ENCODE measurements around the gene CTNNB1.

CTNNB1 gene

GRCh38 chr3:41198950-41199865 is at the start of gene CTNNB1:
Gene CTNNB1, plus strand, starts transcription at chr3:41199505. Its CDS starts 24,564 bp downstream, at chr3:41224069.
- DNase-seq (ENCODE audit: low read depth), result peak; percentile 87

DNA sequence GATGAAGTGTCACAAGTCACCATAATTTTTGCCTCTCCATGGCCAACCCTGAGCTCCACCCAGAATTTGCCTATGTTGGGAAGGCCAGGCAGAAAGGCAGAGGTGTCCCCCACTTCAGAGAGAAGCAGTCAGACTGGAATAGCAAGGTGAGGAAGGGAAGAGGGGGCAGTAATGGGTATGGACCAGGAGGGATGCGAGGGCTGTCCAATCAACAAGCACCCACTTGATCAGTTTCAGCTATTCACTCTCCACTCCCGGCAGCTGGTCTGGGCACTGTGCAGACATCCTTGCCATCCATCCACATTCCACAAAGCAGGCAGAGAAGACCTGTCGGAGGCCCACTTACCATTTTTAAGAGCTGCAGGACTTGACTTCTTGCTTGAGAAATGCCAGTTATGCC is 43.5 kb upstream of the CTNNB1 start:
- DNase-seq (ENCODE audit: low read depth), result no peak

GRCh38 chr3:41158947-41159346 is 40.4 kb upstream of the CTNNB1 start:
- DNase-seq (ENCODE audit: low read depth), result no peak

- no peak for DNase-seq (ENCODE audit: low read depth)
These were observed 39.6 kb upstream of the CTNNB1 start for GRCh38 chr3:41159588-41160189.

DNA sequence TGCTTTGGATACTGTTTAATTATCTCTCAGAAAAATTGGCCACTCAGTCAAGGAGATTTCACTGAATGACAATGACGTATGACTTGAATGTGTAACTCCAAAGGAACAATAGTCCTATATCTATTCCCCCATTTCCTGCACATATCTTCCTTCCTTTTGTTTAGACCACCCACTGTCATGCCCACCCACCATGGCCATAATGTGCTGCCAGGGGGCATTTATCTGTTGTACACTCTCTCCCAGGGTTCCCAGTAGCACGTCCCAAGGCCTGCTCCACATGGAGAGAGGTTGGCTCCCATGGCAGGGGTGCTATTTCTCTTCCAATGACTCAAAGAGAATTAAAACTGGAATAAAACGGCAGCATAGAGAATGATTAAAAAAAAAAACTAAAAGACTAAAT is 36.8 kb upstream of the CTNNB1 start:
- DNase-seq (ENCODE audit: low read depth), result no peak

DNA sequence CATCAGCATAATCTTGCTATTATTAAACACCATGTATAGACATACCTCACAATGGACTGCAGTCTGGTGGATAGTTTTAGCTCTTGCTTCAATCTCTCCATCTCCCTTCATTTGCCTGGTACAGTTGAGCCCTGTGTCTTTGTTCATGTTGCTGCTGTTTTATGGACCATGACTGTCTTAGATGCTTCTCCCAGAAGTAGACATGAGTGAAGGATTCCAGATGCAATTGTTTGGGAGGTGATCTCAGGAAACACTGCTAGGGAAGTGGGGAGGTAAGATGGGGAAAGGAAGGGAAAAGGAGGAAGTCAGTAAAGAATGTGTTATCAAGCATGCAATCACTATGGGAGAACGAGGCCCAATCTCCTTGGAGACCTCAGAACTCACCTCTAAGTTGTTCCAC is 36.3 kb upstream of the CTNNB1 start:
- DNase-seq (ENCODE audit: low read depth), result no peak

DNA sequence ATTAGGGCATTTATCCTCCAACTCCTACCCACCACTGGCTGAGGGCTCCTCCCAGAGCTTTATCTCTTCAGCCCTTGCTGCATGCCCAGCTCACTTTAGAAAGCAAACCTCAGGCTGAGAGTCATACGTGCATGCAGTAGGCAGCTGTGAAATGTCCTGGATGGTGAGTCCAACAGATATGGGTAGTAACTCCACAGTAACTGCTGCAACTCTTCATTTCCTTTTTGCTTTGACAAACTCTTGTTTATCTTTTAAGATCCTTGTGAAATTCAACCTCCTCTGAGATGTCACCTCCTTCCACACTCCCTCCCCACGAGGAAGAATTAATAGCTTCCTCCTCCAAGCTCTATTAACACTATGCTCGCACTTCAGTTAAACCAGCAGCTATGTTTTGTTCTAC is 35.9 kb upstream of the CTNNB1 start:
- no peak for DNase-seq (ENCODE audit: low read depth)

DNA sequence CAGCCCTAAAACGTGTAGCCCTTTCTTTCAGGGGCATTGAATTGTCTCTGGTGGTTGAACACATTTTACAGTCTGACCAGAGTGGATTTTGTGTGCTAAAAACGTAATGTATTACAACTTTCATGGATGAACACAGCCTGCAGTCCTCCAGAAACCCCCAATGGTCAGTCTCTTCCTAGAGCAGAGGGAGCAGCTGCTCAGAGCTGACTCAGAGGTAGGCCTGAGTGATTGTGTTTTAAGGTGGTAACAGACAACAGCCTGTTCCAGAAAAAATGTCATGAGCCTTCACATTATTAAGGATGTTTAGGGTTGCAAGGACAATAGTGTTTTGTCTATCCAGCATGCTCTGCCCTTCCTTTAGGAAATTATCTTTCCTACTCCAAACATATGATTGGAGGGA is 34.5 kb upstream of the CTNNB1 start:
- no peak for DNase-seq (ENCODE audit: low read depth)

- no peak for DNase-seq (ENCODE audit: low read depth)
These were observed 31.4 kb upstream of the CTNNB1 start for GRCh38 chr3:41167722-41168497.

DNA sequence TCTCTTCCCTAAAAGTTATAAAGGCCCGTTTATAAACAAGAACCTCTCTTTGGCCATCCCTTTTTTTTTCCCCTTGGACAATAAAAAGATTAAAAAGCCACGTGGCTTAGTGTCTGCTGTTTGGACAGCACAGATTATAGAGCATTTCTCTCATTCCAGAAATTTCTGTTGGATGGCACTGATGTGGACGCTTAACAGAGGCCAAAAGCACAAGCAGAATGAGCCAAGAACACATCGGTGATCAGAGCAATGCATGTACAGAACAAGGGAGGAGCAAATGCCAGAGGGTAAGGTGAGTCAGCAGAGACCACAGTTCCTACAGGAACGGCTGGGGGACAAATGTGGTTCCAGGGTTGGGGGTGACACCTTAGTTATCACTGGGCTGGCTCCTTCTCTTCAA is 30.3 kb upstream of the CTNNB1 start:
- DNase-seq (ENCODE audit: low read depth), result no peak

- no peak for DNase-seq (ENCODE audit: low read depth)
These were observed 25.1 kb upstream of the CTNNB1 start for GRCh38 chr3:41173926-41174885.

DNA sequence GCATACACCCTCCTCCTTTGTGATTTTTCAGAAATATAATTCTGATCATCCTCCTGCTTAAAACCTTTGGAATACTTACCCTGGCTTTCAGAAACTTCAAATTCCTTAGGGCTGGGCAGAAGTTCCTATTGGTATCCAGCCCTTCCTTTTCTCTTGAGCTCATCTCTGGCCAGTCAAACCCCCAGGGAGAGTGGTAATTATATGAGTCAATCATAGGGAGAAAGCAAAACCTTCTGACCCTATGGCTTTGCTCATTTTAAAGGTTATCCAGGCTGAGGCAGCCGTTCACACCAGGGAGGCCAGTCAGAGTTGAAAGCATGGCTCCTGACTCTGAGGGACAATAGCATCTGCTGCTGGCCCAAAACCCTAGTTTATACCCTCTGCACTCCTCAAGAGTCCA is 23.9 kb upstream of the CTNNB1 start:
- no peak for DNase-seq (ENCODE audit: low read depth)

- no peak for DNase-seq (ENCODE audit: low read depth)
These were observed 22.7 kb upstream of the CTNNB1 start for GRCh38 chr3:41176596-41176995.

GRCh38 chr3:41178576-41178975 is 20.7 kb upstream of the CTNNB1 start:
- DNase-seq (ENCODE audit: low read depth), result no peak

DNA sequence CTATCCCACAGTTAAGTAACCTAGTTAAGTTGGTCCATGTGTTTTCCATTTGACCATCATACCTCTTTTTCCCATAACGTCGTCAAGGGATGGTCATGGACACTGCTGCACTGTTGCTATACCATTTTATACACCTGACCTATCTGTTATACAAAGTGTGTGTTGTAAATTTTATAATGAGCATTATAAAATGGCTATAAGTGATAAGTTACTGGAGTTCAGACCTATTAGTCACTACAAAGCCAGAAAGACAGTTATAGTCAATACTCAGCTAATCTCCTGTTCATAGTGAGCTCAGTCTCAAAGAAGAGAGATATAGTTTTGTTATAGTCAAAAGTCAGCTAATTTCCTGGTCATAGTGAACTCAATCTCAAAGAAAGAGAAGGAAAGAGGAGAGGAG is 18.9 kb upstream of the CTNNB1 start:
- DNase-seq (ENCODE audit: low read depth), result no peak

GRCh38 chr3:41182504-41183059 is 16.7 kb upstream of the CTNNB1 start:
- no peak for DNase-seq (ENCODE audit: low read depth)

GRCh38 chr3:41184394-41184793 is 14.9 kb upstream of the CTNNB1 start:
- no peak for DNase-seq (ENCODE audit: low read depth)

- DNase-seq (ENCODE audit: low read depth), result no peak
These were observed 13.0 kb upstream of the CTNNB1 start for GRCh38 chr3:41186297-41186696.

GRCh38 chr3:41188306-41188705 is 11.0 kb upstream of the CTNNB1 start:
- DNase-seq (ENCODE audit: low read depth), result no peak

GRCh38 chr3:41190509-41191284 is 8.6 kb upstream of the CTNNB1 start:
- no peak for DNase-seq (ENCODE audit: low read depth)

DNA sequence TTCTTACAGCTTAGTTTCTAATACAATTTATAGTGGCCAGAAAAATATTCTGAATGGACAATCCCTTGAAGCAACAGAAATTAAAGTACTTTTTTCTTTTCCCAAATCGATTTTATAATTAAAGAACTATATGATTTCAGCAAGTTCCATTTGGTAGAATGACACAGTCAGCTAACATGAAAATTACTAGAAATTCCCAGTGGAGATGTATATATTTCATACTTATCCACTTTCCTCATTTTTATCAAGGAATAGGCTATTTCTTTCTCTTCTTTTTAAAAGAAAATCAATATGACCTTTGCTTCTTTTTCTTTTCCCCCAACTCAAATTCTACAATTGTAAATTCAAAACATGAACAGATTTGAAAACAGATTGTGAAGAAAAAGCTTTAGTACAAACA is 6.4 kb upstream of the CTNNB1 start:
- no peak for DNase-seq (ENCODE audit: low read depth)

Data from stromal cell of bone marrow (primary cell).